ENCODE results near the gene PAK4. TPM values are rescaled to one million over a fixed set of nuclear protein-coding genes. Genes with fewer than 3 reads are reported as not detected.

Gene PAK4
- total RNA-seq, 1 experiment from 2014 or later, result 90.1 TPM

DNA sequence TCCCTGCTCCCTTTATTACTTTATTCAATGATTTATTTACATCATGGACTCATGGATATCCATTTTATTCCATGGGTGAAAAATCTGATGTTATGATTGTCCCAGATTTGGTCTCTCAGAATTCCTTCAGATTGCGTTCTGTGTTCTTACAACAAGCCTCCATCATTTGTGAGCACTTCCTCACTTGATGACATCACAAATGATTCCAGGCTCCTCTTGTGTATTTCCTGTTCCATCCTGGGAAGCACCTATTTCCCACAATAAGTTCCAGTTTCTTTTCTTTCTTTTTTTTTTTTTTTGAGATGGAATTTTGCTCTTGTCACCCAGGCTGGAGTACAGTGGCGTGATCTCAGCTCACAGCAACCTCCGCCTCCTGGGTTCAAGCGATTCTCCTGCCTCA lies 34.7 kb upstream of the PAK4 start:
- no peak overlapping the region for H3K27ac ChIP-seq (ENCODE audit: low read depth, low read length)
- no TSS peak for BruUV-seq (replicated peaks)
- H3K9me3 ChIP-seq (ENCODE audit: control insufficient read depth in 1 of 2, insufficient read depth in 1 of 2, low read depth in 1 of 2, low read length in 2 of 2), result no peaks in the 10 kb centered on the region
- POLR2A ChIA-PET, result interaction anchor here (0.6 to 0.9 kb wide), 3 partner anchors 12 to 709 kb away, joined by 3 to 4 read pairs (median 4); no protein-coding TSS in a partner anchor
- H3K9me2 ChIP-seq (ENCODE audit: insufficient read depth), result no peaks in the 10 kb centered on the region
- no peaks in the 10 kb centered on the region for H3K4me1 ChIP-seq (ENCODE audit: control insufficient read depth in 1 of 2, insufficient read depth in 2 of 2, low read length in 2 of 2)
- H4K20me1 ChIP-seq (ENCODE audit: insufficient read depth), result no peaks in the 10 kb centered on the region
- no peak overlapping the region for H3K4me3 ChIP-seq (replicated peaks in 1 of 2; ENCODE audit: low read depth in 1 of 2, low read length in 2 of 2)
- H3K79me2 ChIP-seq (ENCODE audit: insufficient read depth, low read length), result no peaks in the 10 kb centered on the region
- no peak overlapping the region for H3K4me2 ChIP-seq (ENCODE audit: low read length)
- DNase-seq (ENCODE audit: low read depth, low spot score) (no peak), ATAC-seq (no peak)
- no peak overlapping the region for H2AFZ ChIP-seq (ENCODE audit: low read depth, low read length, poor library complexity, severe bottlenecking)
- TF ChIP-seq ELF1 (IDR thresholded peaks at IDR 0.05; ENCODE audit: borderline replicate concordance, low read depth) (no peak), RAD21 (IDR thresholded peaks at IDR 0.05; ENCODE audit: low read depth) (no peak), REST (IDR thresholded peaks at IDR 0.05; ENCODE audit: low read depth) (no peak), POLR2AphosphoS5 (IDR thresholded peaks at IDR 0.05; ENCODE audit: low read depth, low read length) (no peak), ZNF274 (IDR thresholded peaks at IDR 0.05; ENCODE audit: low read depth, low read length) (no peak), EZH2phosphoT487 (IDR thresholded peaks at IDR 0.05; ENCODE audit: borderline replicate concordance) (no peak), EZH2 (IDR thresholded peaks at IDR 0.05) (no peak), POLR2A (IDR thresholded peaks at IDR 0.05; ENCODE audit: borderline replicate concordance, extremely low read depth, insufficient read depth, insufficient read length) (no peak), ZFX (IDR thresholded peaks at IDR 0.05) (no peak), CEBPB (IDR thresholded peaks at IDR 0.05; ENCODE audit: low read depth) (no peak), SP1 (IDR thresholded peaks at IDR 0.05; ENCODE audit: low read depth) (no peak), TCF7L2 (IDR thresholded peaks at IDR 0.05; ENCODE audit: borderline replicate concordance, extremely low read depth, insufficient read depth, insufficient read length) (no peak), SIN3A (IDR thresholded peaks at IDR 0.05; ENCODE audit: low read depth) (no peak), MAX (IDR thresholded peaks at IDR 0.05) (no peak), ATF3 (IDR thresholded peaks at IDR 0.05) (no peak), CTCF (IDR thresholded peaks at IDR 0.05 in 2 of 3, conservative IDR thresholded peaks at IDR 0.05 in 1 of 3; ENCODE audit: borderline replicate concordance in 1 of 3, insufficient read depth in 1 of 3, low read depth in 2 of 3, low read length in 2 of 3) (no peak), CBX3 (IDR thresholded peaks at IDR 0.05; ENCODE audit: low read depth) (no peak)
- TF ChIP-seq, protein P1, sequence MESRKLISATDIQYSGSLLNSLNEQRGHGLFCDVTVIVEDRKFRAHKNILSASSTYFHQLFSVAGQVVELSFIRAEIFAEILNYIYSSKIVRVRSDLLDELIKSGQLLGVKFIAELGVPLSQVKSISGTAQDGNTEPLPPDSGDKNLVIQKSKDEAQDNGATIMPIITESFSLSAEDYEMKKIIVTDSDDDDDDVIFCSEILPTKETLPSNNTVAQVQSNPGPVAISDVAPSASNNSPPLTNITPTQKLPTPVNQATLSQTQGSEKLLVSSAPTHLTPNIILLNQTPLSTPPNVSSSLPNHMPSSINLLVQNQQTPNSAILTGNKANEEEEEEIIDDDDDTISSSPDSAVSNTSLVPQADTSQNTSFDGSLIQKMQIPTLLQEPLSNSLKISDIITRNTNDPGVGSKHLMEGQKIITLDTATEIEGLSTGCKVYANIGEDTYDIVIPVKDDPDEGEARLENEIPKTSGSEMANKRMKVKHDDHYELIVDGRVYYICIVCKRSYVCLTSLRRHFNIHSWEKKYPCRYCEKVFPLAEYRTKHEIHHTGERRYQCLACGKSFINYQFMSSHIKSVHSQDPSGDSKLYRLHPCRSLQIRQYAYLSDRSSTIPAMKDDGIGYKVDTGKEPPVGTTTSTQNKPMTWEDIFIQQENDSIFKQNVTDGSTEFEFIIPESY (IDR thresholded peaks at IDR 0.05; ENCODE audit: extremely low read depth, insufficient replicate concordance, low read length), result no peak
- no peaks in the 10 kb centered on the region for H3K27me3 ChIP-seq (ENCODE audit: insufficient read depth, low read length)
- H3K36me3 ChIP-seq (ENCODE audit: control insufficient read depth in 1 of 2, insufficient read depth in 2 of 2, low read length in 2 of 2), result no peaks in the 10 kb centered on the region
- H3K9ac ChIP-seq (ENCODE audit: low read length), result no peak overlapping the region
- RAD21 ChIA-PET (ENCODE audit: low non-redundant PET in 1 of 2, low total read pairs in 2 of 2, uncharacterized antibody in 2 of 2, unreplicated experiment in 2 of 2), result no interaction called here
- CTCF ChIA-PET, result no interaction called here
- intact Hi-C loops (cut with micrococcal nuclease), result no loop called here
